HUES6 (cell line): Measurements from ENCODE around the gene RNLS.

Experiments
- H3K27ac ChIP-seq: 2 replicates; pipeline ENCODE4 v1.7.0; 2013; ENCODE audit warnings: low read depth, mild to moderate bottlenecking, low read length, inconsistent platforms
- H3K27me3 ChIP-seq: 2 replicates; pipeline ENCODE4 v1.6.1; 2013; ENCODE audit warnings: low read length; ENCODE audit not compliant: control insufficient read depth, insufficient read depth
- H3K36me3 ChIP-seq: 2 replicates; pipeline ENCODE4 v1.6.1; 2013; ENCODE audit warnings: low read length; ENCODE audit not compliant: control insufficient read depth, insufficient read depth
- H3K4me1 ChIP-seq: 2 replicates; pipeline ENCODE4 v1.6.1; 2013; ENCODE audit warnings: low read length; ENCODE audit not compliant: control insufficient read depth, insufficient read depth
- H3K4me3 ChIP-seq: 2 replicates; pipeline ENCODE4 v1.5.1; 2013; ENCODE audit warnings: low read depth, low read length
- H3K9ac ChIP-seq: one replicate; pipeline ENCODE4 v1.6.1; 2013; ENCODE audit warnings: mild to moderate bottlenecking, low read length
- H3K9me3 ChIP-seq: 2 replicates; pipeline ENCODE4 v1.6.1; 2013; ENCODE audit warnings: low read depth, low read length; ENCODE audit not compliant: control insufficient read depth, insufficient read depth

Gene RNLS

DNA sequence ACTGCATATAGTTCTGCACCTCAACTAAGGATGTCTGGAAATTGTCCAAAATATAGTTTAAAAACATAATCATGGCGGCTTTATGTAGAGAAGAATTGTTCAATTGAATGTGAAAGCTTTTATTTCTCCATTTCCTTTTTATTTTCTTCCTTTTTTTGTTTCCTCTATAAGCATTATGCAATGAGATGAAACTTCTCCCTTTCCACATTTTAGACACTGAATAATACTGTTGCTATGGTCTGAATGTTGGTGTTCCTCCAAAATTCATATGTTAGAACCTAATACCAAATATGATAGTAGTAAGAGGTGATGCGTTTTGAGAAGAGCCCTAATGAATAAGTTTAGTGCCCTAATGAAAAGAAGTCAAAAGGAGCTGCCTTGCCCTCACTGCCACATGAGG, 175.0 kb downstream of the RNLS start:
- H3K9me3 ChIP-seq: no peaks in the 10 kb centered on the region
- no peak overlapping the region for H3K4me3 ChIP-seq
- H3K9ac ChIP-seq: no peak overlapping the region
- H3K27ac ChIP-seq: no peak overlapping the region
- H3K4me1 ChIP-seq: no peaks in the 10 kb centered on the region
- no peaks in the 10 kb centered on the region for H3K36me3 ChIP-seq
- H3K27me3 ChIP-seq: no peaks in the 10 kb centered on the region

DNA sequence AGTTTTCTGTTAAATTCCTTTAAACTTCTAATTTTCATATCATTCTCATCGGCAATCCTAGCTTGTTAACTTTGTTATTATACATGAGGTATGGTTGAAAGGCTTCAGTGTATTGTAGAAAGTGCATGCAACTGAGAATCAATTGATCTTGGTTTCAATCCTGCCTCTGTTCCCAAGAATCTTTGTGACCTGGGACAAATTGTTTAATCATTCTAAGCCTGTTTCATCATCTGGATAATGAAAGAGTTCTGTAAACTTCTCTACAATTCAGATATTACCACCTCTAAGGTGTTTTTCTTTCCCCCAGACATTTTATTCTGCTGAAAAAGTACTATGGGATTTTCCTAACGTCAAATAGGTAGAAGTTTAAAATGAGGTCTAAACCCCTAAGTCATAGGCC, 179.0 kb downstream of the RNLS start:
- Histone ChIP-seq H3K27ac (no peak overlapping the region), H3K27me3 (no peaks in the 10 kb centered on the region), H3K4me3 (no peak overlapping the region), H3K9me3 (peaks cover 7% of the 10 kb centered on the region; the same call in 1 of the 2 replicates), H3K4me1 (no peaks in the 10 kb centered on the region), H3K9ac (no peak overlapping the region), H3K36me3 (no peaks in the 10 kb centered on the region)

DNA sequence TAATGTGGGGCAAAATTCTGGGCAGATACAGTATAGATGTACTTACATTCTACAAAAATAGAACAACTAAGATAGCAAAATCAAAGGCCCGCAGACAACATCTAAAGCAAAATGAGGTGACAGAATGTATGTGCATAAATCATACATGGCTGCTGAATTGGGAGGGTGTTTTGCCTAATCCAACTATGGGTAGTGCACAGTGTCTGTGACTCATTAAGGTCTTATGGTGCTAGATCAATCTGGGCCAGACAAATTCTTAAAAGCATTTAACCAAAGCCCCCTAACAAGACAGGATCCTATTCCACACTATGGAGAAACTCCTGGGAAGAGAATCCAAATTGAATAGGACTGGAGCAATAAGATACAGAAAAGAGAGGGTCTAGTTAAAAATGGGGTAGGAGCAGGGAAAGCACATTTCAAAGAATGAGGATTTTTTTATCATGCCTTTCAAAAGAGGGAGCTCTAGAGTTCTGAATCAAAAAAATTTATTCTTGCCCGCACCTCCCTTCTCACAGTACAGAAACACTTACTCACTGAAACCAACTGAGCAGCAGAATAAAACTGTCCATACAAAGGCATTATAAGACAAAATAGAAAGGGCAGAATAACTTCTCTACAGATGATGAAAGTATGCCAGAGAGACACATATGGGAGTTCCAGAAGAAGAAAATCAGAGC, 181.3 kb downstream of the RNLS start:
- Histone ChIP-seq H3K4me3 (no peak overlapping the region), H3K27me3 (no peaks in the 10 kb centered on the region), H3K27ac (no peak overlapping the region), H3K9me3 (peaks cover 23% of the 10 kb centered on the region), H3K4me1 (no peaks in the 10 kb centered on the region), H3K9ac (no peak overlapping the region), H3K36me3 (no peaks in the 10 kb centered on the region)

DNA sequence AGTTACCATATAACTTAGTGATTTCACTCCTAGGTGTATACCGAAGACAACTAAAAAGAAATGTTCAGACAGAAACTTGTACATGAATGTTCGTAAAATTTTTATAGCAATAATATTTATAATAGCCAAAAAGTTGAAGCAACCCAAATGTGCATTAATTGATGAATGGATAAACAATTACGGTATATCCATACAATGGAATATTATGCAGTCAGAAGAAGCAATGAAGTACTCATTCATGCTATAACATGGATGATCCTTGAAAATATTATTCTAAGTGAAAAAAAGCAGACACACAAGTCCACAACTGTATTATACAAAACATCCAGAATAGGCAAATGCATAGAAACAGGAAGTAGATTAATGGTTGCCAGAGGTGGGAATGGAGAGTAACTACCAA, 183.9 kb downstream of the RNLS start:
- no peaks in the 10 kb centered on the region for H3K36me3 ChIP-seq
- peaks cover 28% of the 10 kb centered on the region for H3K9me3 ChIP-seq
- H3K9ac ChIP-seq: no peak overlapping the region
- H3K4me1 ChIP-seq: no peaks in the 10 kb centered on the region
- H3K27me3 ChIP-seq: no peaks in the 10 kb centered on the region
- no peak overlapping the region for H3K27ac ChIP-seq
- H3K4me3 ChIP-seq: no peak overlapping the region

DNA sequence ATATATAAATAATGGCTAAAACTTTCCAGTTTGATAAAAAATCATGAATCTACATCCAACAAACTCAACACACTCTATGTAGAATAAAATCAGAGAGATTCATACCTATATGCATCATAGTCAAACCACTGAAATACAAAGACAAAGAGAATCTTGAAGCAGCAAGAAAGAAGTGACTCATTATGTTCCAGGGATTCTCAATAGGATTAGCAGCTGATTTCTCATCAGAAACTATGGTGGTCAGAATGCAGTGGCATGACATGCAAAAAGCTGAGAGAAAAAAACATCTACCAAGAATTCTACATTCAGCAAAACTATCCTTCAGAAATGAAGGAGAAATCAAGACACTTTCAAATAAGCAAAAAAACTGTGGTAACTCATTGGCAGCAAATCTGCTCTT, 187.4 kb downstream of the RNLS start:
- H3K27ac ChIP-seq: no peak overlapping the region

DNA sequence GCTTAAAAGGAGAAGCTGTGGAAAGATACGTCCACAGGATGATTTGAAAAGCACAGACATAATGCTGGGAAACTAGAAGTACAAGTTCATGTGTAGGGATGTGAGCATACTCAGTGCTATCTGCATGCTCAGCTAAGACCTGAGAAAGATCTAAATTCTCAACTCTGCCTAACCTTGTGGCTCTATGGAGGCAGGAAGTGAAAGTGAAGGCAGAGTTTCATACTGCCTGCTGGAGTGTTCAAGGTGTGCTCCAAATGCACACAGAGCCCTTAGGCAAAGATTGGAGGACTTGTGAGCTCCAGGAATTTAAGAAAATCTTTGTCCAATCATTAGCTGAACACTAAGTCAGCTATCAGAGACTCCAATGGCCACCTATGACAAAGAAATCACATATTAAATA, 190.9 kb downstream of the RNLS start:
- Histone ChIP-seq H3K9ac (no peak overlapping the region), H3K27me3 (no peaks in the 10 kb centered on the region), H3K9me3 (peaks cover 9% of the 10 kb centered on the region; the same call in 1 of the 2 replicates), H3K4me3 (no peak overlapping the region), H3K36me3 (no peaks in the 10 kb centered on the region), H3K4me1 (0 out of 2 replicates have a peak, but pooled peaks cover 5% of the 10 kb centered on the region), H3K27ac (no peak overlapping the region)

More for the DNA sequence above, 187.4 kb downstream of the RNLS start:
- Histone ChIP-seq H3K4me1 (no peaks in the 10 kb centered on the region), H3K9ac (no peak overlapping the region), H3K9me3 (peaks cover 28% of the 10 kb centered on the region), H3K27me3 (no peaks in the 10 kb centered on the region), H3K36me3 (no peaks in the 10 kb centered on the region), H3K4me3 (no peak overlapping the region)

DNA sequence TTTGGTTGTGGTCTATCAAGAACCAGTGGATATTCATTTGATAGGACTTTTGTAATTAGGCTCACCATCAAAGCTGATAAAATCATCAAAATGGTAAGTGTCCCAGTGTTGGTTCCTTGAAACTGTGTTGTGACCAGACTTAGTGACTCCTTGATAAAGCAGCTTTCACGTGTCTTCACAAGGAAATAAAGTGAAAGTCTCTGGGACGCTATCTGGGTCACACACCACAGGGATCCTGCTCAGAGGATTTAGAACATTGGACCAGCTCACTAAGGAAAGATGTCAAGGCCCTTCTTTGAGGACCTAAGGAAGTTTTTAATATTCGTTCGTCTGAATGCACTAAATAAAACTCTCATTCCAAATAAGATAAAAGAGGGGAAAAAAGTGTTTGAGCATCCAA, 193.1 kb downstream of the RNLS start:
- Histone ChIP-seq H3K4me1 (peaks cover 17% of the 10 kb centered on the region; the same call in 1 of the 2 replicates), H3K27ac (no peak overlapping the region), H3K36me3 (no peaks in the 10 kb centered on the region), H3K9ac (no peak overlapping the region), H3K9me3 (no peaks in the 10 kb centered on the region), H3K27me3 (no peaks in the 10 kb centered on the region), H3K4me3 (no peak overlapping the region)

DNA sequence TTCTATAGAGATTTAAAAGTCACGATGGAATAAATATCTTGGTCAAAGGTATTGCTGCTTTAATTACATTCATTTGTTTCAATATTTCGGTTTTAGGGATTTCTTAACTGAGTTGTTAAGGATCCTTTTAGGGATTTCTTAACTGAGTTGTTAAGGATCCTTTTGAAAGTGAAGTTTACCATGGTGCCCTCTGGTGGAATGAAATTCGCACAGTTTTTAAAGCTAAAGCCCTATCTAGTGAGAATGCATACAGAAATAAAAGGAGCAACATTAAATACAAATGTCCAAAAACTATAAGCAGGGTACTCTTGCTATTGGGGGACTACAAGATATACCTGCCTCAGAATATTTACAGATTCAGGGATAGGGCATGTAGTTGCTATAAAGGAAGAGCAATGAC, 193.7 kb downstream of the RNLS start:
- H3K27me3 ChIP-seq: no peaks in the 10 kb centered on the region
- H3K4me1 ChIP-seq: peaks cover 17% of the 10 kb centered on the region; the same call in 1 of the 2 replicates
- no peak overlapping the region for H3K9ac ChIP-seq
- H3K9me3 ChIP-seq: no peaks in the 10 kb centered on the region
- H3K36me3 ChIP-seq: no peaks in the 10 kb centered on the region
- H3K27ac ChIP-seq: no peak overlapping the region
- no peak overlapping the region for H3K4me3 ChIP-seq

DNA sequence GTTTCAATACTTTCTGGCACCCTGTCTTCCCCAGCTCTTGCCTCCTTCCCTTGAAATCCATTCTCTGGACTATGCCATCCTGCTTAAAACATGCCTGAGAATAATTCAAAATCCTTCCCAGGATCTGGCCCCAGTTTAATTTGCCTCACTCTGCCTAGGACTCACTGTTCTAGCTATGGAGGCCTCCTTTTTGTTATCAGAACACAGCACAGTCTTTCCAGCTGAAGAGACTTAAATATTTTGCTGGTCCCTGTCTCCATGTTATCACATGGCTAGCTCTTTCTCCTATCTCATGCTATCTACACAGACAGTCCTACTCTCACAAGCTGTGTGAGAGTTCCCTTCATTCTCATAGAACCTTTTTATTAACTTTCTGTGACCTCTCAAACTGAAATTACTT, 194.8 kb downstream of the RNLS start:
- peaks cover 17% of the 10 kb centered on the region; the same call in 1 of the 2 replicates for H3K4me1 ChIP-seq
- H3K9ac ChIP-seq: no peak overlapping the region
- H3K27ac ChIP-seq: no peak overlapping the region
- no peaks in the 10 kb centered on the region for H3K9me3 ChIP-seq
- no peak overlapping the region for H3K4me3 ChIP-seq
- no peaks in the 10 kb centered on the region for H3K27me3 ChIP-seq
- H3K36me3 ChIP-seq: no peaks in the 10 kb centered on the region

DNA sequence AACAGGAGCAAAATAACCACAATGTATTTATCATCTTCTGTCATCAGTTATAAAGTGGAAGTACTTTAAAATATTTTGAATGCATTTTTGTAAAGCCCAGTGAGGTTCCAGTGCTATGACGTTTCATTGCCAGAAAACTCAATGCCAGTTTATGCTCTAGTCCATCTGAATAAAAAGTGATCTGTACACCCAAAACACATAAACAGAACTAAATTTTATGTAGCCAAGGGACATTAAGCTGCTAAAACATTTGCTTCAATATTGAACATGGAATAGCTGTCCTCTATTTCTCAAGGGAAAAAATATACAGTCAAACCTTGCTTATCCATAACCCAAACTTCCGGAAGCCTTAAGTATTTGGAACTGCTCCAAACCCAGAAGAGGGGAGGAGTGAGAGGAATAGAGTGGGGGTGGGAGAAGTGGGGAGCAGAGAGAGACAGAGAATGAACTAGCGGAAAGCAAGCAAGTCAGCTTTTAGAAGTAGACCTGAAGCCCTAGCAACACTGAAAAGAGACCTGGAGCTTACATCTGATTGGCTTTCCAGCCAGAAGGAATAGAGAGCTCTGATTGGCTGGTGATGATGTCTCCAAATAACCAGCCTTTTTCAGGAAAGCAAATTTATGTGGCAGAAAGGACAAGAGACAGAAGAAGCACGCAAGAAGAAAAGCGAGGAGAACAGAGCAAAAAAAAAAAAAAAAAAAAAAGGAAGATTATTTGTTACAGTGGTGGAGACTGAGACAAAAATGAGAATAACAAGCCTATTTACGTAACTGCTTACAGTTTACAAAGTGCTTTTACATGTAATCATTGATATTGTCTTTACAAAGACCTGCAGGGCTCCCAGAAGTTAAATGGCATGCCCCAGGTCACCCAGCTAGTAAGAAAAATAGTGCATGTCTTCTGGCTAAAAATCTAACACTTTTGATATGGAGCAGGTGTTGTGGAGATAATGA, 196.0 kb downstream of the RNLS start:
- Histone ChIP-seq H3K9me3 (no peaks in the 10 kb centered on the region), H3K4me1 (peaks cover 17% of the 10 kb centered on the region; the same call in 1 of the 2 replicates), H3K27me3 (no peaks in the 10 kb centered on the region), H3K27ac (no peak overlapping the region), H3K9ac (no peak overlapping the region), H3K36me3 (no peaks in the 10 kb centered on the region), H3K4me3 (no peak overlapping the region)

DNA sequence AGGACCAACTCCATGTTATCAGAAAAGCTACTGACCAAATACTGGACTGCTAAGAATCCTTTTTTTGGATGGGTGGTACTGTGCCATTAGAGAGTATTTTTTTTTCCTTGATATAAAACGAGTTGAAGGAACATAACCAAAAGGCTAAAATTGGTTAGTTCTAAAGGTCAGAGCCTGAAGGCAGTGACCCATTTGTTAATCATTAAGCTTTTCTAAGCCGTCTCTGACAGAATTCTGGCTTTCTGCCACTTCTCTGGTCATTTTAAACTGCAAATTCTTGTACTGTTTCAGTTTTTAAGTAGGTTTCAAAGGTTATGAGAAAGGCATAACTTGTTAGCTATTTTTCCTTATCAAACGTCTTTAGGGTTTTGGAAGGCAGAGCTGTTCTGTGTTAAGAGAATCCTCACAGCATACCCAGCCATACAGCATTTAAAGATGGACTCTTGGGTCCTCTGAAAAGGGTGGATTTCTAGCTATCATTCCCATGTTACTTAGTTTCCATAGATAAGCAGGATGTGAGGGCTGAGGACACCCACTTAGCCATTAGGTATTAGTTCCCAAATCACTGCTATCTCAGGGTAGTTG, 196.8 kb downstream of the RNLS start:
- H3K4me1 ChIP-seq: peaks cover 17% of the 10 kb centered on the region; the same call in 1 of the 2 replicates
- H3K27ac ChIP-seq: no peak overlapping the region
- no peaks in the 10 kb centered on the region for H3K9me3 ChIP-seq
- H3K4me3 ChIP-seq: no peak overlapping the region
- no peaks in the 10 kb centered on the region for H3K36me3 ChIP-seq
- H3K27me3 ChIP-seq: no peaks in the 10 kb centered on the region
- H3K9ac ChIP-seq: no peak overlapping the region
